Activated naive CD8-positive, alpha-beta T cell treated with anti-CD3 and anti-CD28 coated beads, Interleukin-2, amount 50 U/mL, for 24 hours (primary cell): ENCODE data around the gene NKAP.
"Not testable (repeated sequence)": the region's sequence is repeated elsewhere in the genome, so short reads cannot be mapped to it uniquely, and the experiment has no call there.

Source experiments
- ATAC-seq: fragments of 150-1000 bp; cut with Tn5 transposase; one replicate; pipeline ENCODE4 v1.10.0; 2021
- DNase-seq: peaks from one replicate; pipeline ENCODE4 v3.0.0; 2021
- H3K27ac Mint-ChIP-seq: one replicate; pipeline ENCODE4 v1.8.0; 2021; ENCODE audit warnings: mild to moderate bottlenecking, mixed read lengths
- H3K27me3 Mint-ChIP-seq: one replicate; pipeline ENCODE4 v1.8.0; 2021; ENCODE audit warnings: mixed read lengths
- H3K36me3 Mint-ChIP-seq: one replicate; pipeline ENCODE4 v1.8.0; 2021; ENCODE audit warnings: low read depth, mixed read lengths
- H3K4me1 Mint-ChIP-seq: one replicate; pipeline ENCODE4 v1.8.0; 2021; ENCODE audit warnings: mixed read lengths
- H3K4me3 Mint-ChIP-seq: one replicate; pipeline ENCODE4 v1.8.0; 2021; ENCODE audit warnings: mild to moderate bottlenecking, moderate library complexity, mixed read lengths
- H3K9me3 Mint-ChIP-seq: one replicate; pipeline ENCODE4 v1.8.0; 2021; ENCODE audit warnings: mixed read lengths

The NKAP gene

GRCh38 chrX:119955807-119956570 lies 12.4 kb upstream of the NKAP start:
- Mint-ChIP-seq H3K4me1 (peaks cover 31% of the 10 kb centered on the region), H3K27me3 (peaks cover 36% of the 10 kb centered on the region), H3K27ac (peak overlapping the region; percentile 81), H3K4me3 (peak overlapping the region; percentile 43)
- not testable (repeated sequence) for H3K9me3 Mint-ChIP-seq, H3K36me3 Mint-ChIP-seq
- DNase-seq (peak; percentile 60), ATAC-seq (peak; percentile 83)

- H3K9me3 Mint-ChIP-seq, result no peaks in the 10 kb centered on the region
- no peak for ATAC-seq
Observed at GRCh38 chrX:119954374-119954773, 10.8 kb upstream of the NKAP start.

GRCh38 chrX:119948381-119948780 lies 4.8 kb upstream of the NKAP start:
- DNase-seq (no peak), ATAC-seq (no peak)
- Mint-ChIP-seq H3K9me3 (no peaks in the 10 kb centered on the region), H3K27me3 (peaks cover 2% of the 10 kb centered on the region), H3K27ac (no peak overlapping the region), H3K4me1 (peaks cover 9% of the 10 kb centered on the region), H3K36me3 (no peaks in the 10 kb centered on the region), H3K4me3 (no peak overlapping the region)

More at GRCh38 chrX:119954374-119954773, 10.8 kb upstream of the NKAP start:
- no peak for DNase-seq
- peaks cover 26% of the 10 kb centered on the region for H3K27me3 Mint-ChIP-seq
- H3K4me3 Mint-ChIP-seq, result no peak overlapping the region
- peaks cover 5% of the 10 kb centered on the region for H3K36me3 Mint-ChIP-seq
- H3K27ac Mint-ChIP-seq, result no peak overlapping the region
- H3K4me1 Mint-ChIP-seq, result peaks cover 31% of the 10 kb centered on the region

- H3K4me3 Mint-ChIP-seq, result no peak overlapping the region
- no peaks in the 10 kb centered on the region for H3K36me3 Mint-ChIP-seq
- H3K27ac Mint-ChIP-seq, result no peak overlapping the region
- peaks cover 25% of the 10 kb centered on the region for H3K4me1 Mint-ChIP-seq
- no peaks in the 10 kb centered on the region for H3K27me3 Mint-ChIP-seq
- DNase-seq (no peak), ATAC-seq (no peak)
- H3K9me3 Mint-ChIP-seq, result no peaks in the 10 kb centered on the region
Observed at GRCh38 chrX:119945481-119945880, 1.9 kb upstream of the NKAP start.

GRCh38 chrX:119942831-119943184 lies 743 bp downstream of the NKAP start:
- Mint-ChIP-seq H3K36me3 (no peaks in the 10 kb centered on the region), H3K9me3 (no peaks in the 10 kb centered on the region), H3K27ac (peak overlapping the region; percentile 98), H3K27me3 (no peaks in the 10 kb centered on the region), H3K4me3 (peak overlapping the region; percentile 99), H3K4me1 (peaks cover 23% of the 10 kb centered on the region)
- ATAC-seq, result peak; percentile 18
- no peak for DNase-seq

- no peaks in the 10 kb centered on the region for H3K9me3 Mint-ChIP-seq
- ATAC-seq (no peak), DNase-seq (no peak)
- peak overlapping the region; percentile 99 for H3K4me3 Mint-ChIP-seq
- H3K27me3 Mint-ChIP-seq, result no peaks in the 10 kb centered on the region
- H3K36me3 Mint-ChIP-seq, result no peaks in the 10 kb centered on the region
- peak overlapping the region; percentile 98 for H3K27ac Mint-ChIP-seq
- H3K4me1 Mint-ChIP-seq, result peaks cover 23% of the 10 kb centered on the region
Observed at GRCh38 chrX:119942173-119942819, 1.3 kb downstream of the NKAP start.

- ATAC-seq, result no peak
- H3K4me1 Mint-ChIP-seq, result peaks cover 23% of the 10 kb centered on the region
- H3K9me3 Mint-ChIP-seq, result no peaks in the 10 kb centered on the region
- no peak overlapping the region for H3K27ac Mint-ChIP-seq
- DNase-seq, result no peak
- no peaks in the 10 kb centered on the region for H3K27me3 Mint-ChIP-seq
- peaks cover 2% of the 10 kb centered on the region for H3K36me3 Mint-ChIP-seq
- peak overlapping the region; percentile 99 for H3K4me3 Mint-ChIP-seq
Observed at GRCh38 chrX:119941336-119941735, 2.2 kb downstream of the NKAP start.

- peaks cover 13% of the 10 kb centered on the region for H3K36me3 Mint-ChIP-seq
- peak overlapping the region; percentile 13 for H3K27ac Mint-ChIP-seq
- H3K4me1 Mint-ChIP-seq, result no peaks in the 10 kb centered on the region
- H3K4me3 Mint-ChIP-seq, result no peak overlapping the region
- no peaks in the 10 kb centered on the region for H3K27me3 Mint-ChIP-seq
- no peaks in the 10 kb centered on the region for H3K9me3 Mint-ChIP-seq
- DNase-seq (no peak), ATAC-seq (no peak)
Observed at GRCh38 chrX:119935215-119935874, 8.2 kb downstream of the NKAP start.

GRCh38 chrX:119922391-119922790 lies 21.2 kb downstream of the NKAP start:
- H3K27ac Mint-ChIP-seq, H3K9me3 Mint-ChIP-seq, ATAC-seq, H3K4me3 Mint-ChIP-seq, DNase-seq, H3K36me3 Mint-ChIP-seq, H3K27me3 Mint-ChIP-seq, H3K4me1 Mint-ChIP-seq: not testable (repeated sequence)

GRCh38 chrX:119919835-119920585 lies 23.5 kb downstream of the NKAP start:
- H3K9me3 Mint-ChIP-seq, result no peaks in the 10 kb centered on the region
- no peaks in the 10 kb centered on the region for H3K4me1 Mint-ChIP-seq
- H3K27ac Mint-ChIP-seq, result no peak overlapping the region
- no peak overlapping the region for H3K4me3 Mint-ChIP-seq
- no peak for ATAC-seq
- H3K27me3 Mint-ChIP-seq, result no peaks in the 10 kb centered on the region
- DNase-seq, result no peak
- peaks cover under 1% of the 10 kb centered on the region for H3K36me3 Mint-ChIP-seq

- DNase-seq, result no peak
- no peaks in the 10 kb centered on the region for H3K36me3 Mint-ChIP-seq
- H3K27ac Mint-ChIP-seq, result no peak overlapping the region
- no peak overlapping the region for H3K4me3 Mint-ChIP-seq
- no peak for ATAC-seq
- H3K4me1 Mint-ChIP-seq, result no peaks in the 10 kb centered on the region
- H3K9me3 Mint-ChIP-seq, result no peaks in the 10 kb centered on the region
- H3K27me3 Mint-ChIP-seq, result no peaks in the 10 kb centered on the region
Observed at GRCh38 chrX:119917877-119918276, 25.7 kb downstream of the NKAP start.

- H3K27ac Mint-ChIP-seq, result no peak overlapping the region
- ATAC-seq (no peak), DNase-seq (no peak)
Observed at GRCh38 chrX:119916310-119916709, 27.2 kb downstream of the NKAP start.

GRCh38 chrX:119900976-119901375 lies 42.6 kb downstream of the NKAP start:
- Mint-ChIP-seq H3K4me3 (no peak overlapping the region), H3K27me3 (no peaks in the 10 kb centered on the region), H3K36me3 (no peaks in the 10 kb centered on the region), H3K4me1 (no peaks in the 10 kb centered on the region), H3K9me3 (no peaks in the 10 kb centered on the region), H3K27ac (no peak overlapping the region)
- DNase-seq (no peak), ATAC-seq (no peak)

More at GRCh38 chrX:119916310-119916709, 27.2 kb downstream of the NKAP start:
- no peaks in the 10 kb centered on the region for H3K4me1 Mint-ChIP-seq
- no peak overlapping the region for H3K4me3 Mint-ChIP-seq
- no peaks in the 10 kb centered on the region for H3K9me3 Mint-ChIP-seq
- H3K36me3 Mint-ChIP-seq, result no peaks in the 10 kb centered on the region
- no peaks in the 10 kb centered on the region for H3K27me3 Mint-ChIP-seq

GRCh38 chrX:119899125-119899524 lies 44.4 kb downstream of the NKAP start:
- no peak for DNase-seq
- H3K27ac Mint-ChIP-seq, result no peak overlapping the region

More at GRCh38 chrX:119899125-119899524, 44.4 kb downstream of the NKAP start:
- Mint-ChIP-seq H3K4me3 (no peak overlapping the region), H3K36me3 (no peaks in the 10 kb centered on the region), H3K4me1 (no peaks in the 10 kb centered on the region), H3K27me3 (no peaks in the 10 kb centered on the region), H3K9me3 (no peaks in the 10 kb centered on the region)
- ATAC-seq, result no peak
